GM18499 (cell line): ENCODE data around the gene MARCHF6.
"Not testable (repeated sequence)": the region's sequence is repeated elsewhere in the genome, so short reads cannot be mapped to it uniquely, and the experiment has no call there.

Experiments
- ATAC-seq: cut with Tn5 transposase; IDR thresholded peaks from one replicate; pipeline ENCODE4 v1.9.1; 2021; ENCODE audit warnings: moderate number of reproducible peaks; ENCODE audit not compliant: insufficient read depth, unreplicated experiment

The MARCHF6 gene

GRCh38 chr5:10353241-10354047 lies at the start of gene MARCHF6:
Gene MARCHF6, plus strand, starts transcription at chr5:10353695. Its CDS starts 204 bp downstream, at chr5:10353899.
- ATAC-seq: peak; percentile 69

GRCh38 chr5:10303699-10304170 lies 49.8 kb upstream of the MARCHF6 start:
- no peak for ATAC-seq

- no peak for ATAC-seq
These were observed 48.6 kb upstream of the MARCHF6 start for GRCh38 chr5:10304932-10305331.

- ATAC-seq: no peak
These were observed 47.4 kb upstream of the MARCHF6 start for GRCh38 chr5:10306114-10306513.

- ATAC-seq: no peak
These were observed 46.7 kb upstream of the MARCHF6 start for GRCh38 chr5:10306806-10307205.

- ATAC-seq: no peak
These were observed 46.0 kb upstream of the MARCHF6 start, which contains the start of gene CMBL for GRCh38 chr5:10307206-10308148. Gene CMBL, minus strand, starts transcription at chr5:10307902. Its CDS starts 17,140 bp downstream, at chr5:10290762.

- no peak for ATAC-seq
These were observed 44.7 kb upstream of the MARCHF6 start for GRCh38 chr5:10308844-10309243.

GRCh38 chr5:10310066-10310779 lies 43.3 kb upstream of the MARCHF6 start:
- no peak for ATAC-seq

- not testable (repeated sequence) for ATAC-seq
These were observed 42.5 kb upstream of the MARCHF6 start for GRCh38 chr5:10310835-10311570.

- no peak for ATAC-seq
These were observed 41.7 kb upstream of the MARCHF6 start for GRCh38 chr5:10311595-10312425.

- ATAC-seq: no peak
These were observed 38.3 kb upstream of the MARCHF6 start for GRCh38 chr5:10315201-10315600.

GRCh38 chr5:10315824-10316509 lies 37.5 kb upstream of the MARCHF6 start:
- ATAC-seq: no peak

GRCh38 chr5:10317825-10318682 lies 35.4 kb upstream of the MARCHF6 start:
- ATAC-seq: no peak

- no peak for ATAC-seq
These were observed 34.2 kb upstream of the MARCHF6 start for GRCh38 chr5:10319202-10319851.

- ATAC-seq: no peak
These were observed 32.7 kb upstream of the MARCHF6 start for GRCh38 chr5:10320793-10321192.

GRCh38 chr5:10321882-10322281 lies 31.6 kb upstream of the MARCHF6 start:
- ATAC-seq: no peak
